Measurements from ENCODE around the gene IGF1R. TPM values are rescaled to one million over a fixed set of nuclear protein-coding genes. Genes with fewer than 3 reads are reported as not detected.

IGF1R gene
- total and polyA plus RNA-seq, 2 donors (not counting 3 experiments of a cell fraction or from before 2014, with no cell fraction given): 16.1 to 59.1 TPM

GRCh38 chr15:98760975-98761374, 112.6 kb downstream of the IGF1R start:
- Histone ChIP-seq H3K27ac (ENCODE audit: insufficient read depth, low read depth, low read length) (no peak overlapping the region), H3K9me1 (replicated peaks; ENCODE audit: control insufficient read depth, extremely low read depth, insufficient read depth, low read length) (no peaks in the 10 kb centered on the region), H3K27me3 (ENCODE audit: control insufficient read depth in 2 of 2, insufficient read depth in 2 of 2, low read length in 2 of 2) (no peaks in the 10 kb centered on the region), H3K4me2 (ENCODE audit: insufficient read depth, low read length) (no peak overlapping the region), H3K36me3 (ENCODE audit: control insufficient read depth in 2 of 2, extremely low read depth in 1 of 2, insufficient read depth in 2 of 2, low read length in 2 of 2) (no peaks in the 10 kb centered on the region), H3K9ac (replicated peaks; ENCODE audit: extremely low read depth, insufficient read depth, low read length) (no peak overlapping the region), H4K20me1 (replicated peaks; ENCODE audit: control insufficient read depth, extremely low read depth, insufficient read depth, low read length) (peaks cover 6% of the 10 kb centered on the region), H3K79me2 (ENCODE audit: control insufficient read depth, insufficient read depth, low read length) (peaks cover 36% of the 10 kb centered on the region), H3K9me3 (replicated peaks; ENCODE audit: control insufficient read depth, insufficient read depth, low read length) (no peaks in the 10 kb centered on the region), H2AFZ (ENCODE audit: low read depth, low read length) (no peak overlapping the region), H3K4me3 (replicated peaks in 1 of 3; ENCODE audit: insufficient read depth in 1 of 3, low read depth in 1 of 3, low read length in 3 of 3) (no peak overlapping the region), H3K4me1 (ENCODE audit: control insufficient read depth, extremely low read depth, insufficient read depth, low read length) (no peaks in the 10 kb centered on the region)
- TF ChIP-seq POLR2AphosphoS5 (IDR thresholded peaks at IDR 0.05; ENCODE audit: insufficient read depth, low read depth, low read length) (no peak), GATA2 (IDR thresholded peaks at IDR 0.05; ENCODE audit: insufficient read depth, insufficient read length, low read depth, low read length) (no peak), JUN (IDR thresholded peaks at IDR 0.05; ENCODE audit: borderline replicate concordance, insufficient read depth, insufficient read length, low read depth) (no peak), CTCF (IDR thresholded peaks at IDR 0.05; ENCODE audit: extremely low read depth in 1 of 2, insufficient read depth in 1 of 2, low read depth in 1 of 2, low read length in 2 of 2) (no peak), EZH2 (IDR thresholded peaks at IDR 0.05; ENCODE audit: borderline replicate concordance, low read depth, low read length, severe bottlenecking) (no peak), MAX (IDR thresholded peaks at IDR 0.05; ENCODE audit: insufficient read depth, insufficient read length) (no peak), MYC (IDR thresholded peaks at IDR 0.05; ENCODE audit: low read depth, low read length) (no peak), POLR2A (IDR thresholded peaks at IDR 0.05; ENCODE audit: low read depth, low read length) (no peak), FOS (IDR thresholded peaks at IDR 0.05; ENCODE audit: borderline replicate concordance, insufficient read depth, low read length) (no peak)
- no peak for FAIRE-seq
- BruUV-seq (replicated peaks): no TSS peak
- POLR2A ChIA-PET: no interaction called here
- DNase-seq (ENCODE audit: low read depth, low spot score): no peak
- intact Hi-C loops (cut with micrococcal nuclease) (no loop called here), dilution Hi-C loops (cut with MboI; ENCODE audit: extremely low pct_ligation_motif_present, low sequenced_read_pairs) (no loop called here)
- CTCF ChIA-PET: interaction anchor here (0.9 to 1.7 kb wide), 4 partner anchors 9 to 315 kb away, joined by 3 to 7 read pairs (median 4); no protein-coding TSS in a partner anchor
